ENCODE measurements around the gene PCSK7. TPM values are rescaled to one million over a fixed set of nuclear protein-coding genes. Genes with fewer than 3 reads are reported as not detected.

The PCSK7 gene
- total RNA-seq, 1 donor = 96.1 TPM

DNA sequence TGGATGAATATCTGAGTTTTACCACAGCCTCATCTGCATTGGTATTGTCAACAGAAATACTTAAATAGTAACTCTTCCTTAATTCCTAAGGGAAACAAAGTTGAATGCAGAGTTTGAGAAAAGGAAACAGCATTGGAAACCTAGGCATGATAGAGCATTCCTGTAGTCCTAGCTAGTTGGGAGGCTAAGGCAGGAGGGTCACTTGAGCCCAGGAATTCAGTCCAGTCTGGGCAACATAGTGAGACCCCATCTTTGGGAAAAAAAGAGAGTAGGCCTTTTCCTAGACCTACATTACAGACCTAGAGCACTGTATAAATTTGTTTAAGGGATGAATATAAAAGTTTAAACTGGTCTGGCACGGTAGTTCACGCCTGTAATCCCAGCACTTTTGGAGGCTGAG lies 74.4 kb downstream of the PCSK7 start:
- H3K27me3 ChIP-seq (ENCODE audit: insufficient read depth, low read length) = no peaks in the 10 kb centered on the region
- H3K9me3 ChIP-seq (ENCODE audit: low read depth, low read length) = no peaks in the 10 kb centered on the region
- H3K4me3 ChIP-seq (ENCODE audit: low read length) = no peak overlapping the region
- no peaks in the 10 kb centered on the region for H3K4me1 ChIP-seq (ENCODE audit: insufficient read depth, low read length)

DNA sequence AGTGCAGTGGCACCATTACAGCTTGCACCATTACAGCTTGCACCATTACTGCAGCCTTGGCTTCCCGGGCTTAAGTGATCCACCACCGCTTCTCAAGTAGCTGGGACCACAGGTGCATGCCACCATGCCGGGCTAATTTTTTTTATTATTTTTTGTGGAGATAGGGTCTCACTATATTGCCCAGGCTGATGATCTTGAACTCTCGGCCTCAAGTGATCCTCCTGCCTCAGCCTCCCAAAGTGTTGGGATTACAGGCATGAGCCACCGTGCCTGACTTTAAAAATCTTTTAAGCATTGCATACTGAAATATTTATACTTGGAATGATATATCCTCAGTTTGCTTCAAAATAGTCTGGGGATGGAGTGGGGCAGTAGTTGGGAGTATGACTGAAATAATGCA lies 77.4 kb downstream of the PCSK7 start:
- no peaks in the 10 kb centered on the region for H3K9me3 ChIP-seq (ENCODE audit: low read depth, low read length)
- H3K27me3 ChIP-seq (ENCODE audit: insufficient read depth, low read length) = no peaks in the 10 kb centered on the region
- H3K4me1 ChIP-seq (ENCODE audit: insufficient read depth, low read length) = peaks cover 4% of the 10 kb centered on the region
- no peak overlapping the region for H3K4me3 ChIP-seq (ENCODE audit: low read length)

Other genes with a start within 250 kb of the PCSK7 start
- gene SIK3, start 133.6 kb downstream of the PCSK7 start, total RNA-seq = 40.0 TPM
- 110 TPM for gene PAFAH1B2, start 87.8 kb downstream of the PCSK7 start, total RNA-seq
- gene SIDT2, start 53.3 kb downstream of the PCSK7 start, total RNA-seq = 46.6 TPM
- 8.6 TPM for gene TAGLN, start 32.7 kb downstream of the PCSK7 start, total RNA-seq
- 4.7 TPM for gene RNF214, start 598 bp upstream of the PCSK7 start, total RNA-seq
- gene BACE1-AS, start 59.3 kb upstream of the PCSK7 start, total RNA-seq = 0.52 TPM
- 1.9 TPM for gene BACE1, start 84.2 kb upstream of the PCSK7 start, total RNA-seq
- 13.4 TPM for gene CEP164, start 95.8 kb upstream of the PCSK7 start, total RNA-seq

Data from mononuclear cell (primary cell).